22Rv1 (cell line): ENCODE results near the gene RABL6.

Experiments
- H3K27ac ChIP-seq: fragments of 450-650 bp; 2 replicates; pipeline ENCODE4 v1.5.1; 2017
- CTCF ChIP-seq: fragments of 450-650 bp; IDR thresholded peaks from 2 replicates; pipeline ENCODE4 v1.5.1; 2017; ENCODE audit warnings: mild to moderate bottlenecking
- ZFX ChIP-seq: fragments of 450-650 bp; IDR thresholded peaks from 2 replicates; pipeline ENCODE4 v1.6.1; 2017; ENCODE audit warnings: antibody characterized with exemption, borderline replicate concordance

Gene RABL6

DNA sequence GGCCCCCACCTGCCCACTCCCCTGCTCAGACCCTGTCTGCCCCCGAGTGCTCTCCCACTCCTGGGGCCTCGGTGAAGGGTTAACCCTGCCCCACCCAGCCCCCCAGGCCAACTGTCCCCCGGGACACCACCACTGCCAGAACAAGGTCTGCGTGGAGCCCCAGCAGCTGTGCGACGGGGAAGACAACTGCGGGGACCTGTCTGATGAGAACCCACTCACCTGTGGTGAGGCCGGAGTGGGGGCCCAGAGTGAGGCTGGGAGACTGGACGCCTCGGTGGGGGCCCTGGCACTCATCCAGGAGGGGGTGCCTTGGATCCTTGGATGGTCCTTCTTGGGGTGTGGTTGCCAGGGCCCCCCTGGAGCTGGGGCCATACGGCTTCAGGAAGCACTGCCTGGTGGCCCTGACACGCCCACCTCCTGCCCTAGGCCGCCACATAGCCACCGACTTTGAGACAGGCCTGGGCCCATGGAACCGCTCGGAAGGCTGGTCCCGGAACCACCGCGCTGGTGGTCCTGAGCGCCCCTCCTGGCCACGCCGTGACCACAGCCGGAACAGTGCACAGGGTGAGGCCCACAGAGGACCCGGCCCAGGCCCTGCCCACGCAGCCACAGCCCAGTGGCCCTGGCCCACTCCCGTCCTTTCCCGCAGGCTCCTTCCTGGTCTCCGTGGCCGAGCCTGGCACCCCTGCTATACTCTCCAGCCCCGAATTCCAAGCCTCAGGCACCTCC lies 46.5 kb downstream of the RABL6 start:
- no peak for TF ChIP-seq CTCF
- TF ChIP-seq ZFX: no peak
- no peak overlapping the region for H3K27ac ChIP-seq

DNA sequence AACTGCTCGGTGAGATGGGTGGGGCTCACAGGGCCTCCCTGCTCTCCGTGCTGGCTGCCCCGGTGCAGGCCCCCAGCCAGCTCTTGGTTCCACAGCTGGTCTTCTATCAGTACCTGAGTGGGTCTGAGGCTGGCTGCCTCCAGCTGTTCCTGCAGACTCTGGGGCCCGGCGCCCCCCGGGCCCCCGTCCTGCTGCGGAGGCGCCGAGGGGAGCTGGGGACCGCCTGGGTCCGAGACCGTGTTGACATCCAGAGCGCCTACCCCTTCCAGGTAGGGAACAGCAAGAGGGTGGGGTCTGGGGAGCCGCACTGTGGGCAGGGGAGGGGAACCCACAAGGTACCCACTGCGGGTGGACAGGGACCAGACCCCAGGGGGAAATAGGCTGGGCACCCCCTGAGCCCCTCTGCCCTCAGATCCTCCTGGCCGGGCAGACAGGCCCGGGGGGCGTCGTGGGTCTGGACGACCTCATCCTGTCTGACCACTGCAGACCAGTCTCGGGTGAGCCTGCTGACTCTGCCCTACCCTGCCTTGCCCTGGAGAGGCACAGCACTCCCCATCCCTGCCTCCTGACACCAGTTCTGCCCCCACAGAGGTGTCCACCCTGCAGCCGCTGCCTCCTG lies 47.2 kb downstream of the RABL6 start:
- TF ChIP-seq CTCF: no peak
- TF ChIP-seq ZFX: no peak
- H3K27ac ChIP-seq: no peak overlapping the region

DNA sequence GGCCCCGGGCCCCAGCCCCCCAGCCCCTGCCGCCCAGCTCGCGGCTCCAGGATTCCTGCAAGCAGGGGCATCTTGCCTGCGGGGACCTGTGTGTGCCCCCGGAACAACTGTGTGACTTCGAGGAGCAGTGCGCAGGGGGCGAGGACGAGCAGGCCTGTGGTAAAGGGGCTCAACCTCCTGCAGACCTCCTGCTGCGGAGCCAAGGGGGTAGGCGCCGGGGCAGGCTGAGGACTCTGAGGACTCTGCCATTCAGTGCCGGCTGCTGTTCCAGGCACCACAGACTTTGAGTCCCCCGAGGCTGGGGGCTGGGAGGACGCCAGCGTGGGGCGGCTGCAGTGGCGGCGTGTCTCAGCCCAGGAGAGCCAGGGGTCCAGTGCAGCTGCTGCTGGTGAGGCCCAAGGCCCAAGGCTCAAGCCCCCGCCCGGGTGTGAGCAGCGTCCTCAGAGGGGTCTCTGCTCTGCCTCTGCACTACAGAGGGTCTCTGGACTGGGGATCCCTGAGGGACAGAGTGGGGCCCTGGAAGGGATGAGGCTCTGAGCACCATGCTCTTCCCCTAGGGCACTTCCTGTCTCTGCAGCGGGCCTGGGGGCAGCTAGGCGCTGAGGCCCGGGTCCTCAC lies 47.8 kb downstream of the RABL6 start:
- no peak for TF ChIP-seq CTCF
- H3K27ac ChIP-seq: no peak overlapping the region

DNA sequence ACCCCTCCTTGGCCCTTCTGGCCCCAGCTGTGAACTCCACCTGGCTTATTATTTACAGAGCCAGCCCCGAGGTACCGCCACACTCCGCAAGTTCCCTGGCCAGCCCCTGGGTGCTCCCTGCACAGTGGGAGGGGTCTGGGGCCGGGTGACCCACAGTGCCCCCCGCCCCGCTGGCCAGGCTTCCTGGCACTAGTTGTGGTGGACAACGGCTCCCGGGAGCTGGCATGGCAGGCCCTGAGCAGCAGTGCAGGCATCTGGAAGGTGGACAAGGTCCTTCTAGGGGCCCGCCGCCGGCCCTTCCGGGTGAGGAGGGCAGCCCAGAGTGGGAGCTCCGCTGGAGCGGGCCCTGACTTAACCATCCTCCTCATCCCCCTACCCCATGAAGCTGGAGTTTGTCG lies 48.3 kb downstream of the RABL6 start:
- TF ChIP-seq ZFX: no peak
- TF ChIP-seq CTCF: no peak
- no peak overlapping the region for H3K27ac ChIP-seq

DNA sequence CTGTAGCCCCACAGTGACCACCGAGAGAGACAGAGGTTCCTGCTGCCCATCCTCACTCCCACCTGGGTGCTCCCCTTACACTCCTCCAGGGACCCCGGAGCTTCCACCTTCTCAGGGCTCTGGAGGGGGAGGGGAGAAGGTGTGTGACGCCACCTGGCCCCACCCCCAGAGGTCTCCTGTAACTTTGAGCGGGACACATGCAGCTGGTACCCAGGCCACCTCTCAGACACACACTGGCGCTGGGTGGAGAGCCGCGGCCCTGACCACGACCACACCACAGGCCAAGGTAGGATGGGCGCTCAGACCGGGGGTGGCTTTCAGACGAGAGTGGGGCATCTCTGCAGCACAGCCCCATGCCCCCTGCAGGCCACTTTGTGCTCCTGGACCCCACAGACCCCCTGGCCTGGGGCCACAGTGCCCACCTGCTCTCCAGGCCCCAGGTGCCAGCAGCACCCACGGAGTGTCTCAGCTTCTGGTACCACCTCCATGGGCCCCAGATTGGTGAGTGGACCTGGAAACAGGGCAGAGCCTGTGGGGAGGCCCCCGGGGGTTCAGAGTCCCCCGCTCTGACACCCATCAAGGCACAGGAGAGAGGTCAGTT lies 48.9 kb downstream of the RABL6 start:
- TF ChIP-seq CTCF: no peak
- no peak for TF ChIP-seq ZFX
- H3K27ac ChIP-seq: no peak overlapping the region

- TF ChIP-seq CTCF (no peak), ZFX (no peak)
- H3K27ac ChIP-seq: no peak overlapping the region
These were observed 49.4 kb downstream of the RABL6 start for GRCh38 chr9:136857166-136857565.
